HG03039 (cell line): ENCODE results near the gene PTPRC.
A peak's percentile ranks its signal among the peaks of the same experiment; 100 is the strongest.

Source experiments
- ATAC-seq: cut with Tn5 transposase; IDR thresholded peaks from one replicate; pipeline ENCODE4 v1.9.1; 2021; ENCODE audit warnings: mild to moderate bottlenecking, moderate library complexity; ENCODE audit not compliant: unreplicated experiment

PTPRC gene

GRCh38 chr1:198669771-198670170 lies 30.9 kb downstream of the PTPRC start:
- ATAC-seq, result no peak

GRCh38 chr1:198671136-198671535 lies 32.3 kb downstream of the PTPRC start:
- no peak for ATAC-seq

GRCh38 chr1:198672124-198672523 lies 33.3 kb downstream of the PTPRC start:
- no peak for ATAC-seq

GRCh38 chr1:198674009-198674408 lies 35.2 kb downstream of the PTPRC start:
- ATAC-seq, result no peak

GRCh38 chr1:198676253-198676652 lies 37.4 kb downstream of the PTPRC start:
- no peak for ATAC-seq

GRCh38 chr1:198677027-198677426 lies 38.2 kb downstream of the PTPRC start:
- no peak for ATAC-seq

GRCh38 chr1:198677871-198678270 lies 39.0 kb downstream of the PTPRC start:
- ATAC-seq, result no peak

GRCh38 chr1:198678301-198678836 lies 39.5 kb downstream of the PTPRC start:
- ATAC-seq, result no peak

GRCh38 chr1:198678901-198679329 lies 40.1 kb downstream of the PTPRC start:
- ATAC-seq, result peak; percentile 26

- no peak for ATAC-seq
Measured at GRCh38 chr1:198679535-198680173, 40.8 kb downstream of the PTPRC start.

GRCh38 chr1:198680174-198680875 lies 41.5 kb downstream of the PTPRC start:
- ATAC-seq, result no peak

- ATAC-seq, result no peak
Measured at GRCh38 chr1:198681252-198681651, 42.4 kb downstream of the PTPRC start.

- ATAC-seq, result peak; percentile 94
Measured at GRCh38 chr1:198681831-198682759, 43.3 kb downstream of the PTPRC start.

GRCh38 chr1:198682850-198683249 lies 44.0 kb downstream of the PTPRC start:
- no peak for ATAC-seq

- no peak for ATAC-seq
Measured at GRCh38 chr1:198683449-198683848, 44.6 kb downstream of the PTPRC start.

- no peak for ATAC-seq
Measured at GRCh38 chr1:198686069-198686728, 47.4 kb downstream of the PTPRC start.

- no peak for ATAC-seq
Measured at GRCh38 chr1:198687429-198687828, 48.6 kb downstream of the PTPRC start.

GRCh38 chr1:198691063-198691462 lies 52.2 kb downstream of the PTPRC start:
- no peak for ATAC-seq

GRCh38 chr1:198693321-198693720 lies 54.5 kb downstream of the PTPRC start:
- no peak for ATAC-seq

GRCh38 chr1:198694542-198694941 lies 55.7 kb downstream of the PTPRC start:
- no peak for ATAC-seq

- no peak for ATAC-seq
Measured at GRCh38 chr1:198696211-198696610, 57.4 kb downstream of the PTPRC start.
